Endothelial cell of hepatic sinusoid (primary cell): ENCODE measurements around the gene SLC4A4.

Experiments
- in situ Hi-C: cut with HindIII; loops from 2 replicates; pipeline ENCODE4 v1.10.0; 2017; ENCODE audit warnings: low sequenced_read_pairs

Gene SLC4A4

GRCh38 chr4:71466775-71467174 lies 128.0 kb downstream of the SLC4A4 start:
- in situ Hi-C loops = no loop called here

- in situ Hi-C loops = no loop called here
Observed at GRCh38 chr4:71468116-71468710, 129.4 kb downstream of the SLC4A4 start.

- in situ Hi-C loops = no loop called here
Observed at GRCh38 chr4:71469541-71469940, 130.7 kb downstream of the SLC4A4 start.

GRCh38 chr4:71470524-71470923 lies 131.7 kb downstream of the SLC4A4 start:
- in situ Hi-C loops = no loop called here

GRCh38 chr4:71472946-71473345 lies 134.1 kb downstream of the SLC4A4 start:
- in situ Hi-C loops = no loop called here

GRCh38 chr4:71473541-71474240 lies 134.9 kb downstream of the SLC4A4 start:
- in situ Hi-C loops = no loop called here

GRCh38 chr4:71474731-71475130 lies 135.9 kb downstream of the SLC4A4 start:
- in situ Hi-C loops = no loop called here

- in situ Hi-C loops = no loop called here
Observed at GRCh38 chr4:71476240-71476639, 137.4 kb downstream of the SLC4A4 start.

- in situ Hi-C loops = loop anchor here (5.0 kb wide), 1 partner anchor 76 kb away; no protein-coding TSS in a partner anchor
Observed at GRCh38 chr4:71486550-71487343, 147.9 kb downstream of the SLC4A4 start.

- in situ Hi-C loops = loop anchor here (5.0 kb wide), 1 partner anchor 75 kb away; no protein-coding TSS in a partner anchor
Observed at GRCh38 chr4:71487344-71487920, 148.6 kb downstream of the SLC4A4 start.

GRCh38 chr4:71494539-71494938 lies 155.7 kb downstream of the SLC4A4 start:
- in situ Hi-C loops = no loop called here

- in situ Hi-C loops = no loop called here
Observed at GRCh38 chr4:71495454-71495853, 156.6 kb downstream of the SLC4A4 start.

- in situ Hi-C loops = no loop called here
Observed at GRCh38 chr4:71497078-71497477, 158.3 kb downstream of the SLC4A4 start.

GRCh38 chr4:71498002-71498401 lies 159.2 kb downstream of the SLC4A4 start:
- in situ Hi-C loops = no loop called here

- in situ Hi-C loops = no loop called here
Observed at GRCh38 chr4:71498625-71499024, 159.8 kb downstream of the SLC4A4 start.

- in situ Hi-C loops = no loop called here
Observed at GRCh38 chr4:71501992-71502391, 163.2 kb downstream of the SLC4A4 start.

- in situ Hi-C loops = no loop called here
Observed at GRCh38 chr4:71518283-71518989, 179.6 kb downstream of the SLC4A4 start.

- in situ Hi-C loops = no loop called here
Observed at GRCh38 chr4:71520308-71520707, 181.5 kb downstream of the SLC4A4 start.

GRCh38 chr4:71520850-71521249 lies 182.0 kb downstream of the SLC4A4 start:
- in situ Hi-C loops = no loop called here

- in situ Hi-C loops = no loop called here
Observed at GRCh38 chr4:71524756-71525155, 185.9 kb downstream of the SLC4A4 start.
